ENCODE results near the gene AMBP. TPM values are rescaled to one million over a fixed set of nuclear protein-coding genes. Genes with fewer than 3 reads are reported as not detected.

AMBP gene
- total RNA-seq, 2 donors from 2014 or later, result 53.4 to 307 TPM

- no peak for TF ChIP-seq CTCF (IDR thresholded peaks at IDR 0.05)
- no peak for TF ChIP-seq POLR2A (IDR thresholded peaks at IDR 0.05)
- DNase-seq (peak in 1 of 4 donors; percentile 3), ATAC-seq (no peak)
- H3K27ac ChIP-seq, result no peak overlapping the region
- no peak overlapping the region for H3K4me3 ChIP-seq
- intact Hi-C loops (cut with DNase I), result no loop called here
- WGBS, 2 donors, result 94% methylated on average over 7 of the region's 7 CpGs
- no peaks in the 10 kb centered on the region for H3K9me3 ChIP-seq
- H3K4me1 ChIP-seq, result no peaks in the 10 kb centered on the region
- H3K36me3 ChIP-seq (replicated peaks in 1 of 2; ENCODE audit: insufficient read depth in 1 of 2, low read depth in 2 of 2), result peaks cover 0 to 2% of the 10 kb centered on the region in 2 donors
- H3K27me3 ChIP-seq, result no peaks in the 10 kb centered on the region
Observed at GRCh38 chr9:114055894-114056293, 22.2 kb downstream of the AMBP start.

- Histone ChIP-seq H3K27me3 (no peaks in the 10 kb centered on the region), H3K36me3 (replicated peaks in 1 of 2; ENCODE audit: insufficient read depth in 1 of 2, low read depth in 2 of 2) (peaks cover 0 to 2% of the 10 kb centered on the region in 2 donors), H3K27ac (no peak overlapping the region), H3K9me3 (no peaks in the 10 kb centered on the region), H3K4me1 (no peaks in the 10 kb centered on the region), H3K4me3 (no peak overlapping the region)
- DNase-seq (peak in 1 of 4 donors; percentile 4), ATAC-seq (no peak)
- intact Hi-C loops (cut with DNase I), result no loop called here
- WGBS, 2 donors, result 94 to 99% methylated on average over 8 to 18 of the region's 18 CpGs
- TF ChIP-seq POLR2A (IDR thresholded peaks at IDR 0.05), result no peak
- TF ChIP-seq CTCF (IDR thresholded peaks at IDR 0.05), result no peak
Observed at GRCh38 chr9:114055061-114055460, 23.0 kb downstream of the AMBP start.

- Histone ChIP-seq H3K27ac (peak overlapping the region in 1 of 4 donors; percentile 5), H3K4me1 (no peaks in the 10 kb centered on the region), H3K9me3 (no peaks in the 10 kb centered on the region), H3K36me3 (replicated peaks in 1 of 2; ENCODE audit: insufficient read depth in 1 of 2, low read depth in 2 of 2) (peaks cover 0 to 4% of the 10 kb centered on the region in 2 donors), H3K4me3 (no peak overlapping the region), H3K27me3 (no peaks in the 10 kb centered on the region)
- intact Hi-C loops (cut with DNase I), result no loop called here
- WGBS, 2 donors, result 81 to 84% methylated on average over 6 to 10 of the region's 10 CpGs
- no peak for DNase-seq
- TF ChIP-seq CTCF (IDR thresholded peaks at IDR 0.05), result no peak
- no peak for TF ChIP-seq POLR2A (IDR thresholded peaks at IDR 0.05)
- no peak for ATAC-seq
Observed at GRCh38 chr9:114054191-114054690, 23.9 kb downstream of the AMBP start.

GRCh38 chr9:114053246-114054005, 24.7 kb downstream of the AMBP start:
- peak in 3 of 4 donors; percentile 18 to 22 (median 19) for DNase-seq

More at GRCh38 chr9:114053246-114054005, 24.7 kb downstream of the AMBP start:
- TF ChIP-seq POLR2A (IDR thresholded peaks at IDR 0.05) (no peak), CTCF (IDR thresholded peaks at IDR 0.05) (no peak)
- Histone ChIP-seq H3K27me3 (no peaks in the 10 kb centered on the region), H3K4me3 (no peak overlapping the region), H3K9me3 (no peaks in the 10 kb centered on the region), H3K27ac (peak overlapping the region in 1 of 4 donors; percentile 5), H3K36me3 (replicated peaks in 1 of 2; ENCODE audit: insufficient read depth in 1 of 2, low read depth in 2 of 2) (peaks cover 0 to 5% of the 10 kb centered on the region in 2 donors), H3K4me1 (no peaks in the 10 kb centered on the region)
- intact Hi-C loops (cut with DNase I), result no loop called here
- WGBS, 2 donors, result 80 to 89% methylated on average over 6 to 8 of the region's 8 CpGs
- ATAC-seq, result peak; percentile 70
